ENCODE results near the gene RBFOX1. TPM values are rescaled to one million over a fixed set of nuclear protein-coding genes. Genes with fewer than 3 reads are reported as not detected.

Gene RBFOX1
- total RNA-seq, 3 donors from 2014 or later: 4.1 to 7.7 (median 5.1) TPM

DNA sequence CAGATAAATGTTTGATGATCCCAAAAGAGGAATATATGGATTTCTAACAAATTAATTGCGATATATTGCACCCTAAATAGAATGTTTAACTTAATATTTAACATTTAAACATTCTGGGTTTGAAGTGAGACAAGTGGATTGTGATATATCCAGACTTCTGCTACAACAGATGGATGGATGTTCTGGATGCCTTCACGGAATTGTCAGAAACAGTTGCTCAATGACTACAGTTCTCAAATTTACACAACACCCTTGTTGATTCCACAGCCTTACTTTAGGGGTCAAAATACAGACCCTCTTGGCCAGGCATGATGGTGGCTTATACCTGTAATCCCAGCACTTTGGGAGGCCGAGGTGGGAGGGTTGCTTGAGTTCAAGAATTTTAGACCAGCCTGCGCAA, 250.8 kb downstream of the RBFOX1 start:
- Histone ChIP-seq H3K4me3 (no peak overlapping the region), H3K9me3 (no peaks in the 10 kb centered on the region), H3K36me3 (ENCODE audit: low read depth) (no peaks in the 10 kb centered on the region), H3K4me1 (ENCODE audit: low read depth) (no peaks in the 10 kb centered on the region)
- ATAC-seq (no peak), DNase-seq (no peak)
- TF ChIP-seq, protein P1, sequence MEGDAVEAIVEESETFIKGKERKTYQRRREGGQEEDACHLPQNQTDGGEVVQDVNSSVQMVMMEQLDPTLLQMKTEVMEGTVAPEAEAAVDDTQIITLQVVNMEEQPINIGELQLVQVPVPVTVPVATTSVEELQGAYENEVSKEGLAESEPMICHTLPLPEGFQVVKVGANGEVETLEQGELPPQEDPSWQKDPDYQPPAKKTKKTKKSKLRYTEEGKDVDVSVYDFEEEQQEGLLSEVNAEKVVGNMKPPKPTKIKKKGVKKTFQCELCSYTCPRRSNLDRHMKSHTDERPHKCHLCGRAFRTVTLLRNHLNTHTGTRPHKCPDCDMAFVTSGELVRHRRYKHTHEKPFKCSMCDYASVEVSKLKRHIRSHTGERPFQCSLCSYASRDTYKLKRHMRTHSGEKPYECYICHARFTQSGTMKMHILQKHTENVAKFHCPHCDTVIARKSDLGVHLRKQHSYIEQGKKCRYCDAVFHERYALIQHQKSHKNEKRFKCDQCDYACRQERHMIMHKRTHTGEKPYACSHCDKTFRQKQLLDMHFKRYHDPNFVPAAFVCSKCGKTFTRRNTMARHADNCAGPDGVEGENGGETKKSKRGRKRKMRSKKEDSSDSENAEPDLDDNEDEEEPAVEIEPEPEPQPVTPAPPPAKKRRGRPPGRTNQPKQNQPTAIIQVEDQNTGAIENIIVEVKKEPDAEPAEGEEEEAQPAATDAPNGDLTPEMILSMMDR (IDR thresholded peaks at IDR 0.05): no peak
- intact Hi-C loops (cut with DNase I, micrococcal nuclease): no loop called here

DNA sequence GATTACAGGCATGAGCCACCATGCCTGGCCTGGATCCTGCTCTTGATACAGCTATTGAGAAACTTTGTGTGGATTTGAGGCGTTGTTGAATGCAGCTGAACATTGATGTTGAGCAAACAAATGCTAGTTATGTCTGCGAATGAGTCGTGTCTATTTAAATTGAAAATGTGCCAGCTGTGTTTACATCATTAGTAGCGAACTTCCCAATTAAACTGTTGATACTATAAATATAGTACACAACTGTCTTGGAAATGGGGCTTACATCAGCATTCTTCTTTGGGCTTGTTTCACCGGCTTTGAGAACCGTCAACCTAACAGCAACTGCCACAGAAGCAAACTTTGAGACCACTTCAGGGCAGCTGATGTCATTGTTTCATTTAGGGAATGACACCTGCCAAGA, 251.9 kb downstream of the RBFOX1 start:
- no peak for DNase-seq
- H3K9me3 ChIP-seq: no peaks in the 10 kb centered on the region
- no peak overlapping the region for H3K4me3 ChIP-seq
- TF ChIP-seq, protein P1 (IDR thresholded peaks at IDR 0.05): no peak
- H3K4me1 ChIP-seq (ENCODE audit: low read depth): no peaks in the 10 kb centered on the region
- ATAC-seq: no peak
- no peaks in the 10 kb centered on the region for H3K36me3 ChIP-seq (ENCODE audit: low read depth)
- intact Hi-C loops (cut with DNase I, micrococcal nuclease): no loop called here

DNA sequence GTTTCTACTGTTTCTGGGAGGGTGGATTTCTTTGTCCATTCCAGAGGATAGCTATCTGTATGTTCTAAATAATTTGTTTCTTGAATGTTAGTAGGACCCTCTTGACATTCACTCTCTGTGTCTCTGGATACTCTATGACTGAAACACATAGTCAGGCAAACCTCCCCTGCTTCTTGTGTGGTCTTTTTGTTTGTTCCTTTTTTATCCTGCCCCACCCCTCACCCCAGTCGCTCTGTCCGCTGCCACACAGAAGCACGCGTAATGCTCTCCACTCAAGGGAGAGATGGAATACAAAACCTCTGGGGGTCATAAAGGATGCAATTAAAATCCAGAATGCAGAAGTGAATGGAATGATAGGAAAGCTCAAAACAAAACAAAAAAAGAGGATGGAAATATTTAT, 253.1 kb downstream of the RBFOX1 start:
- Histone ChIP-seq H3K36me3 (ENCODE audit: low read depth) (no peaks in the 10 kb centered on the region), H3K4me3 (no peak overlapping the region), H3K9me3 (no peaks in the 10 kb centered on the region), H3K4me1 (ENCODE audit: low read depth) (no peaks in the 10 kb centered on the region)
- DNase-seq: no peak
- intact Hi-C loops (cut with DNase I, micrococcal nuclease): no loop called here
- no peak for ATAC-seq
- TF ChIP-seq, protein P1 (IDR thresholded peaks at IDR 0.05): no peak

DNA sequence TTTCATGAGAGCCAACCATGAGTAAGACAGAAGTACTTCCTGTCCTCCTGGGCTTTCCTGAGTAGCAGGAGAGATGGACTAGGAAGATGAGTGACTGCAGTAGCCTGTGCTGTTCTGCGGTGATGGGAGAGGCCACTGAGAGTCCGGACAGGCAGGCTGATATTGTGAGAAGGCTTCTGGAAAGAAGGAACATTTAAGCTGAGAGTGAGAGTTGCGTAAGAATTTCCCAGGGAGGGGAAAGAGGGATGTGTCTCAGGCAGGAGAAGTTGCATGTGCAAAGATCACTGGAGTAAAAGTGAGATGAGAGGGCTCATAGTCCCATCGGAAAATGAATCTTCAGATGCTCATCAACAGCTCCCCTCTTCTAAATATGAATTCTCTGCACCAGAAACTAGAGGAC, 258.3 kb downstream of the RBFOX1 start:
- intact Hi-C loops (cut with DNase I, micrococcal nuclease): no loop called here
- DNase-seq: no peak
- Histone ChIP-seq H3K36me3 (ENCODE audit: low read depth) (no peaks in the 10 kb centered on the region), H3K4me3 (no peak overlapping the region), H3K9me3 (no peaks in the 10 kb centered on the region), H3K4me1 (ENCODE audit: low read depth) (no peaks in the 10 kb centered on the region)
- ATAC-seq: no peak
- TF ChIP-seq, protein P1 (IDR thresholded peaks at IDR 0.05): no peak

DNA sequence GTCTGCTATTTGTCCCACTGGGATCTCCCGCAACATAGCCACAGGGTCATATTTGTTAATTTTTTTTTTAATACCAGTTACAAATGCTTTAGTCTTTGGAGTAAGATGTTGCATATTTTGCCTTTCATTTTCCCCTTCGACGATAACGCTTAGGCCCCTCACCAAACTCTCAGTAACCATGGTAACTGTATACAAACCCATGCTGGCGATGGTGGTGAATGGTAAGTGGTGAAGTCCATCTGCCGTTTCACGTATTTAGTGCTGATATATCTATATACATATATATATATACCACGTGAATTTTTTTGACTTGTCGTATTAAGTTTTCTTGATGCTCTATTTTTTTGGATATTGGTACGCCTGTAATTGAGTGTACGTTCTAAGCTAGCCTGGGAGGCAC, 263.7 kb downstream of the RBFOX1 start:
- H3K4me3 ChIP-seq: no peak overlapping the region
- H3K36me3 ChIP-seq (ENCODE audit: low read depth): no peaks in the 10 kb centered on the region
- no peaks in the 10 kb centered on the region for H3K4me1 ChIP-seq (ENCODE audit: low read depth)
- TF ChIP-seq, protein P1 (IDR thresholded peaks at IDR 0.05): no peak
- ATAC-seq: no peak
- H3K9me3 ChIP-seq: no peaks in the 10 kb centered on the region
- intact Hi-C loops (cut with DNase I, micrococcal nuclease): no loop called here
- DNase-seq: no peak

DNA sequence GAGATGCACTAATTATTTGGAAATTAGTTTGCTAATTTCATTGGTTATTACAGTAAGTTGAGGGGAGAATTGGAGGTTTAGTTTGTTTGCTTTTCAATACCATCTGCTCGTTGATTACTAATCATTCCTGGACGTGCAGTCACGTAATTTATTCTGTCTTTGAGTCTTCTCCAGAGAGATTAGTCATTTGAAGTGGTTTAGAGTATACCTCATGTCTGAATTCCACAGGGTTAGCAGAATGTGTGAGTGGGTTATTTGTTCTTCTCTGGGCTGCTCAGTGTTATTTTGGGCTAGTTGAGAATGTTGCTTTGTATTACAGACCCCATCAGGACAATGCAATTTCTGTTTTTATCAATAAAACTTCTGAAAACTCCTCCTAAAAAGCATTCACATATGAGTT, 265.0 kb downstream of the RBFOX1 start:
- H3K4me3 ChIP-seq: no peak overlapping the region
- TF ChIP-seq, protein P1 (IDR thresholded peaks at IDR 0.05): no peak
- no peak for ATAC-seq
- intact Hi-C loops (cut with DNase I, micrococcal nuclease): no loop called here
- H3K36me3 ChIP-seq (ENCODE audit: low read depth): no peaks in the 10 kb centered on the region
- H3K9me3 ChIP-seq: no peaks in the 10 kb centered on the region
- DNase-seq: no peak
- no peaks in the 10 kb centered on the region for H3K4me1 ChIP-seq (ENCODE audit: low read depth)
